ENCODE measurements around the gene SASH1.

The SASH1 gene

DNA sequence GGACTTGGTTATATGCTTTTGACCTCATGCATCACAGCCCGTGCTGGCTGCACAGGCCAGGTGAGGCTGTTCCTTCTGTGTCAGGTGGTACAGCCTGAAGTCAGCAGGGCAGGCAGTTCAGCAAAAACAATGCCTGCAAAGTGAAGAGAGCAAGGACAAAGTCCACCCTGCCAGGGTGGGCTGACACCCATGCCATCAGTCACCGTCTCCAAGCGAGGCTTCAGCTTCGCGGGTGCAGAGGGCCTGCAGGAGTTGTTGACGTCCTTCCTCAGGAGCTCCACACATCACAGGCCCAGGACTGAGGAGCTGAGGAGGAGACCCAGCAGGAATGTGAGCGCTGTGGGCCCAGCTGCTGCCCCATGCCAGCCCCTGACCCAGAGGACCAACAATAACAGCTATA lies 111.3 kb downstream of the SASH1 start:
- no peak for FAIRE-seq
- no peak for DNase-seq (ENCODE audit: insufficient read length, low spot score)

GRCh38 chr6:148455225-148455624 lies 112.6 kb downstream of the SASH1 start:
- no peak for DNase-seq (ENCODE audit: insufficient read length, low spot score)
- FAIRE-seq: no peak

DNA sequence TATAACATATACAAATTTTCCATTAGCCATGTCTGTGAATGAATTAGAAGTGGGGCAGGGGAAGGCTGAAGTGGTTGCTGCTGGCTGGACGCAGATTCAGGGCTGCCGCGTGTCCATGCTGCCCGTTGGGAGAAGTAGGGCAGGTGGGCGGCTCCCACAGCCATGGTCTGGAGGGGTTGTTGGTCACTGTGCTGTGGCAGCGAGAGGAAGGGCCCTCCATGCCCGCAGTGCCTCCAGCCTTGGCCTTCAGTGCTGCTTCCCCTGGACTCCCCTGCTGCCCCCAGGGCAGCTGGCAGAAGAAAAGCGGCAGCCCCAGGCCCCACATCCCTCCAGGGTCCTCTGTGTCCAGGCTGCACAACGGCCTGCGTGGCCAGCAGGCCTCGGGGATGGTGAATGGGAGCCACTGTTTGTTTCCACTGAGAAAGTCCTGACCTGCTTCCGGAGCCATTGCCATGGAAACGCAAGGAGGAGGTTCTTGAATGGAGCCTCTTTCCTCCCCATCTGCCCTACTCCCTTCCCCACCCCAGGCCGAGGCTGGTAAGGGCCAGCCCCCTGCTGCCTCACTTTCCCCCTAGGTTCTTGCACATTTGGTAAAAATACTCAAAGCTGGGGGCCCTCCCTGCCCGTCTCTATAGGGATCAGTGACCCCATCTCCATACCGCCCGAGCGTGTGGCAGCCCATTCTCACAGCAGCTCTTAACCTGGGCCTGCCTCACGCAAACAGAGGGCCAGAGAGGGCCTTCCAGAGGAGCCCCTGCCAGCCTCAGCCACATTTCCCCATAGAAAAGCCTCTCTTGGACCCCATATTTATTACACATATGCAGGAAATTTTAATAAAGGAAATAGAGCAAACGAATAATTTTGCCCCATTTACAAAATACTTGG lies 113.3 kb downstream of the SASH1 start:
- FAIRE-seq (no peak), DNase-seq (ENCODE audit: insufficient read length, low spot score) (no peak)

GRCh38 chr6:148457137-148457842 lies 114.7 kb downstream of the SASH1 start:
- DNase-seq (ENCODE audit: insufficient read length, low spot score): no peak
- FAIRE-seq: no peak

DNA sequence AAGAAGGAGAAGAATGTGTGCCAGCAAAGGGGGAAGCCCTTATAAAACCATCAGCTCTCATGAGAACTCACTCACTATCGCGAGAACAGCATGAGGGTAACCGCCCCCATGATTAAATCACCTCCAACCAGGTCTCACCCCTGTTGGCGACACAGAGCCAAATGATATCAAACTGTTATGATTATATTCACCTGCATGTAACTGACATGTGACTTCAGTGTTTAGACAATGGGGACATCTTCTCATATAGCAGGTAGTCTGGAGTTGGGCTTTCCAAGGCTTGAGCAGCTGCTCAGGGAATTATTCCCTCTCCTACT lies 115.2 kb downstream of the SASH1 start:
- DNase-seq (ENCODE audit: insufficient read length, low spot score) (no peak), FAIRE-seq (no peak)

DNA sequence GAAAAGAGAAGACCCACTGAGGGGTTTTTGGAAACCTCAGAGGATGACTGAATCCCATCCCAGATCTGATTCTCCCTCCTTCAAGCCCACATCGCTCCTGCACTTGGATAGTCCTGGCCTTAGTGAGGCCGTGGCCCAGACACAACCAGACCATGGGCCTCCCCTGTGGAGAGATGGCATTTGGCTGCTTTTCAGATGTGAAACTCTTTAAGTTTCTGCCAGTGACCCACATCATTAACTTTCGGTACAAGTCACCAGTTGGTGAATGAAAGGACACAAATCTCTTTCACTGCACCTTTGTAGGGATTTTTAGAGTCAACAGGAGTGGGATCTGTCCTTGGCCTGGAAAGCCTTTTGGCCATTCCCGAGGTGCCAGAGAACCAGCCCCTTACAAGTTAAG lies 116.6 kb downstream of the SASH1 start:
- DNase-seq (ENCODE audit: insufficient read length, low spot score): no peak
- FAIRE-seq: no peak

GRCh38 chr6:148460876-148461646 lies 118.4 kb downstream of the SASH1 start:
- FAIRE-seq: no peak

GRCh38 chr6:148461986-148462577 lies 119.4 kb downstream of the SASH1 start:
- DNase-seq (ENCODE audit: insufficient read length, low spot score) (no peak), FAIRE-seq (no peak)

More at GRCh38 chr6:148460876-148461646, 118.4 kb downstream of the SASH1 start:
- DNase-seq (ENCODE audit: insufficient read length, low spot score): no peak

DNA sequence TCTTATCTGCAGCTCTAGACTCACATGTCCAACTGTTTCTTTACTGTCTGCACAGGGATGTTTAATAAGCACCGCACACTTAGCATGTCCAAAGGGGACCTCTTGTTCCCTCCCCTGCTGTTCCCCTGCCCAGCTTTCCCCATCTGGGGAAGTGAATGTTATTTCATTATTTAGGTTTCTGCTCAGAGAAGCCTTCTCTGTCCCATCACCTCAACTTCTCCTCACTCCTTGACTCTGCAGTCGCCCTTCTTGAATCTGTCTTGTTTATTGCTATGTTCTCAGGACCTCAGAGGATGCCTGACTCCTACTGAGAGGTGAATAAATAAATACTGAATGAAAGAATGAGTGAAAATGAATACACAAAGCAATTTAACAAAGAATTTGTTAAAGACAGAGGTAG lies 121.0 kb downstream of the SASH1 start:
- DNase-seq (ENCODE audit: insufficient read length, low spot score): no peak
- no peak for FAIRE-seq

DNA sequence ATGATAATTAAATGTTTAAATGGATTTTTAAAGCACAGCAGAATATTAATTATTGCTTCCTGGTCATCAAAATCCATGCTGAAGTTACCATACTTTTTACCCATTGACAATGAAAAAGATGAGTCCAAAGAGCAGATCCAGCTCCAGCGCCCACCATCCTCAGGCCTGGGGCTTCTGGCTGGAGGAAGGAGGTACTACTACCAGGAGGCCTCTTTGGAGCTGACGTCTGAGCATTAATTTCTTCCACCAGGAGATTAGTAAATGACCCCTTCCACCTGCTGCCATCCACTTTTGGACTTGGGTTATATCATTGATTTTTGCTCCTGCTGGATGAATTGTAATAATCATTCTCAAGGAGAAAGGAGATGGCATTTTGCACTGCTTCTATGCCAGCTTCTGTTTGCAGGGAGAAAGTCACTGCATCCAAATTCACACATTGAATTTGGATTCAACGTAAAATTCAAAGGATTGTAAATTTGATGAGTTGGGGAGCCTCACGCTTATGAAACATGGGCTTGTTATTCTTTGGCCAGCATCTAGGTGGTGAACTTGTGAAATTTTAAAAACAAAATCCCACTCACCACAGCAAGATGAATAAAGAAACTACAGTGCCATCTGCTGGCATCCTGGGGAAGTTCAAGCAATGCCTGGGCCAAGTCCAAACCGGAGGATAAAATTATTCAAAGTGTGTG lies 121.8 kb downstream of the SASH1 start:
- DNase-seq (ENCODE audit: insufficient read length, low spot score) (peak; percentile 41), FAIRE-seq (peak; percentile 52)

DNA sequence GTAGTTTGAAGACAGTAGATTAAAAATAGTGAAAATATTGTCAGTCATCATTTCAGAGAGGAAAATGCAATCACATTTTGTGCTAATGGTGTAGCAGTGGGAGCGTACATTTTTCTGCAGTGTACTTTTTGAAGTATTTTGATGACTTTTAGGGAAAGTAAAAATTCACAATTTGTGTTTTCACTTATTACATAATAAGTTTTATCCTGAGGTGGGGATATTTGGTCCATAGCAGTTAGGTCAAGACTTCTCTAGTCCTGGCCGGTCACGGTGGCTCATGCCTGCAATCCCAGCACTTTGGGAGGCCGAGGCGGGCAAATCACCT lies 122.3 kb downstream of the SASH1 start:
- DNase-seq (ENCODE audit: insufficient read length, low spot score): no peak
- FAIRE-seq: no peak

GRCh38 chr6:148465670-148466069 lies 123.0 kb downstream of the SASH1 start:
- DNase-seq (ENCODE audit: insufficient read length, low spot score) (no peak), FAIRE-seq (no peak)

DNA sequence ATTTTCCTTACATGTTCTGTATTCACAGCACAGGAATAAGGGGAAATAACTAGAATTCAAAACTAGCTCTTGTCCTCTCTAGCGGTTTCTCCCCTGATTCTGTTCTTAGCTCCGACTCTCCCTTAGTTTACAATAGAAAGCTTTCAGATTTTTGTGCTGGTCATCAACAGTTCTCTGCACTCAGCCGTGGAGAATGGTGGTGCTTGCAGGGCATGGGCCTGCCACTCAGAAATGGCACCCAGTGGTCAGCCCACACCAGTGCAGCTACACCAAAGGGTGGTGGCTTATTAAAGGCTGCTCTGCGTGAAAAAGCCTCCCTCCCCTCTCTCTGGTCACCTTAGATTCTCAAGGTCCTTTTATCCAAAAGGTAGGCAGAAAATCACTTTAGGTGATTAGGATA lies 123.5 kb downstream of the SASH1 start:
- no peak for FAIRE-seq
- no peak for DNase-seq (ENCODE audit: insufficient read length, low spot score)

- no peak for FAIRE-seq
These were observed 125.3 kb downstream of the SASH1 start for GRCh38 chr6:148467926-148468325.

DNA sequence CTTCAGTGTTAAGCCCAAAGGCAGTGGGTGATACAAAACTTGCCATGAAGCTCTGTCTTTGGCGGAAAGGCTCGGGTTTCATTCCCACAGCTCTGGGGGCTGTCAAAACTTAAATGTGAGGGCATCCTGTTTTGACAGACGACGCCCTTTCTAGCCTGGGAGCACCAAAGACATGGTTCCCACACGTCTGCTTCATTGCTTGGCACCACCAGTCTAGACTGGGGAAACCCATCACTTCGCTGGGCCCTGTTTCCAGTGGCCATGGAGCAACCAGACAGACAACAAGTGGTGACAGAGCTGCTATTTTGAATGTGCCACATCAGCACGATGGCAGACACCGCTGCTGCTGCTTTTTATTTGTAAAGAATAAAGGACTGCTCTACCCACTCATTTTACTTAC lies 127.5 kb downstream of the SASH1 start:
- DNase-seq (ENCODE audit: insufficient read length, low spot score) (no peak), FAIRE-seq (no peak)

More at GRCh38 chr6:148467926-148468325, 125.3 kb downstream of the SASH1 start:
- no peak for DNase-seq (ENCODE audit: insufficient read length, low spot score)

GRCh38 chr6:148470606-148471465 lies 128.2 kb downstream of the SASH1 start:
- FAIRE-seq: no peak
- DNase-seq (ENCODE audit: insufficient read length, low spot score): no peak

GRCh38 chr6:148471624-148472159 lies 129.1 kb downstream of the SASH1 start:
- no peak for FAIRE-seq
- DNase-seq (ENCODE audit: insufficient read length, low spot score): no peak

GRCh38 chr6:148472171-148473105 lies 129.8 kb downstream of the SASH1 start:
- DNase-seq (ENCODE audit: insufficient read length, low spot score): no peak
- no peak for FAIRE-seq
